ENCODE results near the gene NT5DC3. TPM values are rescaled to one million over a fixed set of nuclear protein-coding genes. Genes with fewer than 3 reads are reported as not detected.

The NT5DC3 gene
- total RNA-seq, 2 donors from 2014 or later: 36.0 to 62.4 TPM

DNA sequence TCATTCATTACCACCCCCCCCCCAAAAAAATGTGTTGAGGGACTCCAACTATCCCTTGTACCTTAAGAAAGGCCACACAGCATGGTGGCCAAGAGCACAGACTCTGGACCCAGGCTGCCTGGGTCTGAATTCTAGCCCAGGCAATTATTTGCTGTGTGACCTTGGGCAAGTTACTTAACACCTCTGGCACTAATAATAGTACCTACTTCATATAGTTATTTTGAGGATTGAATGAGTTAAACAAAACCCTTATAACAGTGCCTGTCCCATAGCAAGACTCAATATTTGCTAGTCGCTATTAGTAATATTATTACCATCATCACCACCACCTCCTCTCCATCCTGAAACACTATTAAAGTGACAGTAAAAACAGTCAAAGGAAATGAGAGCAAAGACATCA is 37.2 kb downstream of the NT5DC3 start:
- Histone ChIP-seq H3K9me3 (no peaks in the 10 kb centered on the region), H3K4me3 (no peak overlapping the region), H3K36me3 (peaks cover under 1% of the 10 kb centered on the region), H3K4me1 (ENCODE audit: control insufficient read depth in 1 of 2, low read depth in 2 of 2) (peaks cover 53 to 84% of the 10 kb centered on the region in 2 donors), H3K27ac (peak overlapping the region in 1 of 2 donors; percentile 69), H3K27me3 (replicated peaks; ENCODE audit: insufficient read depth) (no peaks in the 10 kb centered on the region)
- no peak for ATAC-seq (ENCODE audit: insufficient number of reproducible peaks, low FRiP score, low read depth)
- no peak for DNase-seq (ENCODE audit: low spot score)
- TF ChIP-seq, protein P1, sequence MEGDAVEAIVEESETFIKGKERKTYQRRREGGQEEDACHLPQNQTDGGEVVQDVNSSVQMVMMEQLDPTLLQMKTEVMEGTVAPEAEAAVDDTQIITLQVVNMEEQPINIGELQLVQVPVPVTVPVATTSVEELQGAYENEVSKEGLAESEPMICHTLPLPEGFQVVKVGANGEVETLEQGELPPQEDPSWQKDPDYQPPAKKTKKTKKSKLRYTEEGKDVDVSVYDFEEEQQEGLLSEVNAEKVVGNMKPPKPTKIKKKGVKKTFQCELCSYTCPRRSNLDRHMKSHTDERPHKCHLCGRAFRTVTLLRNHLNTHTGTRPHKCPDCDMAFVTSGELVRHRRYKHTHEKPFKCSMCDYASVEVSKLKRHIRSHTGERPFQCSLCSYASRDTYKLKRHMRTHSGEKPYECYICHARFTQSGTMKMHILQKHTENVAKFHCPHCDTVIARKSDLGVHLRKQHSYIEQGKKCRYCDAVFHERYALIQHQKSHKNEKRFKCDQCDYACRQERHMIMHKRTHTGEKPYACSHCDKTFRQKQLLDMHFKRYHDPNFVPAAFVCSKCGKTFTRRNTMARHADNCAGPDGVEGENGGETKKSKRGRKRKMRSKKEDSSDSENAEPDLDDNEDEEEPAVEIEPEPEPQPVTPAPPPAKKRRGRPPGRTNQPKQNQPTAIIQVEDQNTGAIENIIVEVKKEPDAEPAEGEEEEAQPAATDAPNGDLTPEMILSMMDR (IDR thresholded peaks at IDR 0.05): no peak

DNA sequence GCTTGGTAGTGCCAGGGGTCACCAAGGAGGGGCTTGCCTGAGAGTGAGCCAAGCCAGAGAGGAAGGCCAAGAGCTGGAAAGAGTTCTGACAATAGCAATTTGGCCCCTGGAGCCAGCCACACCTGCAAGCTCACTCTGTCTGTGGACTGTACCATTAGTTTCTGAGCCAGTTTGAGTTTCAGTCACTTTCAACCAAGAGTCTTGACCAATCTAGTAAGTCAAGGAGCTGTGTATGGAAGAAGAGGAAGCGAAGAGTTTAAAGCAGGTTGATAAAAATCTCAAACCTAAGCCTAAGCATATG is 38.5 kb downstream of the NT5DC3 start:
- Histone ChIP-seq H3K36me3 (peaks cover 10% of the 10 kb centered on the region), H3K27ac (peak overlapping the region; percentile 33 to 42), H3K27me3 (replicated peaks; ENCODE audit: insufficient read depth) (no peaks in the 10 kb centered on the region), H3K4me1 (ENCODE audit: control insufficient read depth in 1 of 2, low read depth in 2 of 2) (peaks cover 43 to 71% of the 10 kb centered on the region in 2 donors), H3K4me3 (no peak overlapping the region), H3K9me3 (no peaks in the 10 kb centered on the region)
- DNase-seq (ENCODE audit: low spot score) (no peak), ATAC-seq (ENCODE audit: insufficient number of reproducible peaks, low FRiP score, low read depth) (no peak)
- TF ChIP-seq, protein P1 (IDR thresholded peaks at IDR 0.05): no peak

DNA sequence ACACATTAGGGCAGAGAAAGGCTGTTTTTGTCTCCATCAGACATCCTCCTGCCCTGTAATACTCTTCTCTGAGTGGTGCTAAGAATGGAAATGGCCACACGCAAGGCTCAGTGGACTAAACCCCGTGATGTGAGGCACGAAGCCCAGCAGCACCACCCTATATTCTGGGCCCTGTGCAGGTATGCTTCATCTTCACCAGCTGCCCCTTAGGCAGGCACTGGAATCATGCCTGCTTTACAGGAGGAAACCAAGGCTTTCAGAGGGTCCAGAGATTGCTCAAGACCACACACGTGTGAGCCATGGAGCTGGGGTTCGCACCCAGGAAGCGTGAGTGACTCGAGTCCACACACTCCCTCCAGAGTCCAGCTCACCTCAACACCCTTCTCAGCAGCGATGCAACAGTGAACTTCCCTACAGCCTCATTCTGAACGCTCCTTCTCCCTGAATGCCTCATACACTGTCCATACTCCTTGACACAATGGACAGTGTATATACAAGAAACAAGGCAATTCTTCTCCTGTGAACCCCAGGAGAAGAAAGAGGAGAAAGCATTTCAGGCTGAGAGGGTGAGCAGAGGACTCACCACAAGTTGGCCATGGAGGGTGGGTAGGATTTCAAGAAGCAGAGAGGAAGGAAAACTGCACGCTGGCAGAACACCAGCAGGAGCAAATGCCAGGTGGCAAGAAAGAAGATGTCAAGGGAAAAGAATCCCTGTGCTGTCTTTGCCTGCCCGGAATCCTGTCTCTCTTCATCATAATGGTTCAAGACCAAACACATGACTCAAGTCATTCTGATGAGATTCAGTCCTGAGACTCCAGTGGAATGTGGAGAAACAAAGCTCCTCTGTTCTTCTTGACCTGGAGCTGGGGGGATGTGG is 39.1 kb downstream of the NT5DC3 start:
- peaks cover 12% of the 10 kb centered on the region for H3K36me3 ChIP-seq
- H3K9me3 ChIP-seq: no peaks in the 10 kb centered on the region
- no peaks in the 10 kb centered on the region for H3K27me3 ChIP-seq (replicated peaks; ENCODE audit: insufficient read depth)
- peaks cover 39 to 65% of the 10 kb centered on the region in 2 donors for H3K4me1 ChIP-seq (ENCODE audit: control insufficient read depth in 1 of 2, low read depth in 2 of 2)
- TF ChIP-seq, protein P1 (IDR thresholded peaks at IDR 0.05): no peak
- H3K4me3 ChIP-seq: no peak overlapping the region
- DNase-seq (ENCODE audit: low spot score): no peak
- ATAC-seq (ENCODE audit: insufficient number of reproducible peaks, low FRiP score, low read depth): no peak
- H3K27ac ChIP-seq: peak overlapping the region; percentile 33 to 42

DNA sequence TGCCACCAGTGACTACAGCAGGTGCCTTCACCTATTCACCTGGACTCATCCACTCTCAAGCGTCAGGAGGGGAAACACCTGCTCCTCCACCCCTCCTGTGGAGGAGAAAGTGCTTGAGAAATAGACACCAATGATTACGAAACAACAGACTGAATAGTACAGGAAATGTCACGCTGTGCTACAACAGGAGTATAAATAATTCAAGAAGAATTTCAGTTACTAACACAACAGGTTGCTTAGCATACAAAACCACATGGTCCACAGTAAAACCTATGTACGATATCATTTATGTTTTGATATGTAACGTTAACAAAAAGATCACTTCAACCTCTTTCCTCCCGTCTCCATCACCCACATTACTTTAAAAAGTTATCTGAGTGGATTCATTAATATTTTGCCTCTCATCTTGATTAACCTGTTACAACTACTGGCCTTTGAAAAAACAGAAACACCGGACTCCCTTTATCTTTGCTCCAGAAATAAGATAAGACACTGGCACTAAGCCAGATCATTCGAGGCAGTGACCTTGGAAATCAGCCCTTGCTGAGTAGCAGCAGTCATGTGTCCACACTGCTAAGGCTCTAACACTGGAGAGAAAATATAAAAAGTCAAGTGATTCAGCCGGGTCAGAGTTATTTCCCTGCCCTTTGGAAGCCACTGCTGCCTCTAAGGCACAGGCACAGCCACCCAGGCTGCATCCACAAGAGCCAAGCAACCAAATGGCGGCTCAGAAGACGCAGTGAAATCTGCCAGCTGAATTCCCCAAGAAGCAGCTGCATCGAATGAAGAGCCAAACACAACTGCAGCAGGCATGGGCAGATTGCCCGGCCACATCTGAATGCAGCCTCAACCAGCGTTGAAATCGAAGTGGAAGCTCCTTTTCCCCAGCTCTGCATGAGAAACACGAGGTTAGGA is 40.9 kb downstream of the NT5DC3 start:
- H3K36me3 ChIP-seq: peaks cover 24% of the 10 kb centered on the region
- no peaks in the 10 kb centered on the region for H3K9me3 ChIP-seq
- TF ChIP-seq, protein P1 (IDR thresholded peaks at IDR 0.05): no peak
- H3K27ac ChIP-seq: peak overlapping the region; percentile 69 to 75
- H3K27me3 ChIP-seq (replicated peaks; ENCODE audit: insufficient read depth): no peaks in the 10 kb centered on the region
- DNase-seq (ENCODE audit: low spot score) (no peak), ATAC-seq (ENCODE audit: insufficient number of reproducible peaks, low FRiP score, low read depth) (peak; percentile 62)
- peak overlapping the region; percentile 32 for H3K4me3 ChIP-seq
- peaks cover 27 to 47% of the 10 kb centered on the region in 2 donors for H3K4me1 ChIP-seq (ENCODE audit: control insufficient read depth in 1 of 2, low read depth in 2 of 2)

DNA sequence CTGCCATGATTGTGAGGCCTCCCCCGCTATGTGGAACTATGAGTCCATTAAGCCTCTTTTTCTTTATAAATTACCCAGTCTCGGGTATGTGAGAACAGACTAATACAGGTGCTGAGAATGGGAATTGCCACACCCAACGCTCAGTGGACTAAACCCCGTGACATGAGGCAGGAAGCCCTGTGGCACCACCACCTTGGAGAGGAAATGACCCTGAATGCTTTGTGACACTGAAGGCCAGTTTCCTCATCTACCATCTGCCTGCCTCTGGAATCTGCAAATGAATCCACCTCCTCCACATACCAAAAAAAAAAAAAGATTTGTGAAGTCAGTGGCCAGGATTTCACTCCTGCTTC is 41.6 kb downstream of the NT5DC3 start:
- TF ChIP-seq, protein P1 (IDR thresholded peaks at IDR 0.05): no peak
- Histone ChIP-seq H3K36me3 (peaks cover 29% of the 10 kb centered on the region), H3K4me3 (no peak overlapping the region), H3K27me3 (replicated peaks; ENCODE audit: insufficient read depth) (no peaks in the 10 kb centered on the region), H3K4me1 (ENCODE audit: control insufficient read depth in 1 of 2, low read depth in 2 of 2) (peaks cover 21 to 41% of the 10 kb centered on the region in 2 donors), H3K27ac (peak overlapping the region; percentile 69 to 75), H3K9me3 (no peaks in the 10 kb centered on the region)
- ATAC-seq (ENCODE audit: insufficient number of reproducible peaks, low FRiP score, low read depth) (no peak), DNase-seq (ENCODE audit: low spot score) (no peak)
